HG03558 (cell line): Measurements from ENCODE around the gene FGD2.
"Not testable (repeated sequence)": the region's sequence is repeated elsewhere in the genome, so short reads cannot be mapped to it uniquely, and the experiment has no call there.

Experiments
- ATAC-seq: cut with Tn5 transposase; IDR thresholded peaks from one replicate; pipeline ENCODE4 v1.9.1; 2021; ENCODE audit warnings: moderate number of reproducible peaks; ENCODE audit not compliant: unreplicated experiment; ENCODE audit errors: extremely low read depth

Gene FGD2

DNA sequence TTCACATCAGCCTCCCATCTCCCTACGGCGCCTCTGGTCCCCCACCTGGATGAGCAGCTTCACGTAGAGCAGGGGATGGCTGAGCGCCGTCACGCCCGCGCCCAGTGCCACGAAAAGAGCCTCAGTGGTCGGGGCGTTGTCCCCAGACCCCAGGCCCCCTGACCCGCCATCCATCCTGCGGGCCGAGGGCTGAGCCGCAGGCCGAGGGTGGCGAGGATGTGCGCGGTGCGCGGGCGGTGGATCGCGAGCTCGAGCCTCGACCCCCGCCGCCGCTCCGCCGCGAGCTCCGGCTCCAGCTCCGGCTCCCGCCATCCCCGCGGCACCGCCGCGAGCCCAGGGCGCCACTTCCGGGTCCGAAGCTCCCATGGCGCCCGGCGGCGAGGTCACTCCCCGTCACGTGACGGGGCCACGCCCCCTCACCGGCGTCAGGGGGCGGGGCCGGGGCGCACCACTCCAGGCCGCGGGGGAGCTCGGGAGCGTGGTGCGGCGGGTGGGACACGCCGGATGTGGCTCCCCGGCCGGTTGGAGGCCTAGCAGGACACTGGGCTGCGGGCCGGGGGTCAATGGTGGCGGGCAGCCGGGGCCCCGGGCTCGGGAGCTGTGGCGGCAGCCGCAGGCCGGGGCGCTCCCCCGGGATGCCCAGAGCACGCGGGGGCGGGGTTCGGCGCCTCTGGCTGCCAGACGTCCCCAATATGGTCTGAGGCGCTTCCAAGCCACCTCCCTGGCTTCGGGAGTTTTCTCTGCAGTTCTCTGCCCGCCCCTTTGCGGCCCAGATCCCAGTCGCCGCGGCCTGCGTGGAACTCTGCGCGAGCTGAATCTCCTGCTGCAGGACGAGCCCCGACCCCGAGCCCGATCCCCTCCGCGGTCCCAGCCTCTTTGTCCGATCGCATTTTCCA lies 19.4 kb upstream of the FGD2 start, which contains the start of gene MTCH1:
Gene MTCH1 (minus strand): TSS at position 389 of the 896 bp plus-strand sequence. CDS start 23 bp downstream, at position 366.
- ATAC-seq = peak; percentile 40

- no peak for ATAC-seq
Measured at GRCh38 chr6:36986704-36987047, 18.8 kb upstream of the FGD2 start.

DNA sequence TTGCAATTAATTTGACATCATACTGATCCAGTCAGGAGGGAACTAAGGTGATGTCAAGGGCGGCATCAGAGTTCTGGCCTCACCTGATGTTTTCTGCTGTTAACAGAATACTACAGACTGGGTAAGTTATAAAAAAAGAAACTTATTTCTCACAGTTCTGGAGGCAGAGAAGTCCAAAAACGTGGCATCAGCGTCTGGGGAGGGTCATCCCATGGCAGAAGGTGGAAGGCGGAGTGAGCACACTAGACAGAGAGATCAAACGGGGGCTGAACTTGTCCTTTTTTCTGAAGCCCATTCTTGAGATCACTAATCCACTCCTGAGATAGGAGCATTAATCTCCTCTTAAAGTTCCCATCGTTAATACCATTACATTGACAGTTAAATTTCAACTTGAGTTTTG lies 16.2 kb upstream of the FGD2 start:
- ATAC-seq = no peak

DNA sequence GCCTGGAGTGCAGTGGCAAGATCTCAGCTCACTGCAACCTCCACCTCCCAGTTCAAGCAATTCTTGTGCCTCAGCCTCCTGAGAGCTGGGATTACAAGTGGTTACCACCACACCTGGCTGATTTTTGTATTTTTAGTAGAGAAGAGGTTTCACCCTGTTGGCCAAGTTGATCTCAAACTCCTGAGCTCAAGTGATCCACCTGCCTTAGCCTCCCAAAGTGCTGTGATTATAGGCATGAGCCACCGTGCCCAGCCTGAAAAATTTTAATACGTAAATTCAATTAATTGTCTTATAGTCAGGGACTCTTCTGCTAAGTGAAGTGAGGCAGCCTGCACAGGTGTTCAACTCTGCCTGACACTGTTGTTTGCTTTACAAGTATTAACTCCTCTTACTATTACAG lies 15.1 kb upstream of the FGD2 start:
- ATAC-seq = not testable (repeated sequence)

GRCh38 chr6:36997811-36998722 lies 7.4 kb upstream of the FGD2 start:
- ATAC-seq = no peak

DNA sequence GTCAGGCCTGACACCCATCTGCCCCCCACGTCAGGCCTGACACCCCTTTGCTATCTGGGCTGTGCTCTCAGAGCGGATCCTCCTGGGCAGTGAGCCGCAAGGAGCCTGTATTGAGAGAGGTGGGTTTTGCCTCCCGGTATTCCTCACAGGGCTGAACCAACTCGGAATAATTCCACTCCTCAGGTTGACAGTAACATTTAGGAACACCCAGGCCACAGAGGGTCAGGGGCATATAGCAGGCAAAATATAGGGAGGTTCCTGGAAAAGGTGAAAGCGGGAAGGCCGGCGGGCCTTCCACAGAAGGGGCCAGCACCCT lies 6.8 kb upstream of the FGD2 start:
- no peak for ATAC-seq

GRCh38 chr6:36999061-36999750 lies 6.2 kb upstream of the FGD2 start:
- no peak for ATAC-seq

GRCh38 chr6:36999751-37000125 lies 5.7 kb upstream of the FGD2 start:
- no peak for ATAC-seq

DNA sequence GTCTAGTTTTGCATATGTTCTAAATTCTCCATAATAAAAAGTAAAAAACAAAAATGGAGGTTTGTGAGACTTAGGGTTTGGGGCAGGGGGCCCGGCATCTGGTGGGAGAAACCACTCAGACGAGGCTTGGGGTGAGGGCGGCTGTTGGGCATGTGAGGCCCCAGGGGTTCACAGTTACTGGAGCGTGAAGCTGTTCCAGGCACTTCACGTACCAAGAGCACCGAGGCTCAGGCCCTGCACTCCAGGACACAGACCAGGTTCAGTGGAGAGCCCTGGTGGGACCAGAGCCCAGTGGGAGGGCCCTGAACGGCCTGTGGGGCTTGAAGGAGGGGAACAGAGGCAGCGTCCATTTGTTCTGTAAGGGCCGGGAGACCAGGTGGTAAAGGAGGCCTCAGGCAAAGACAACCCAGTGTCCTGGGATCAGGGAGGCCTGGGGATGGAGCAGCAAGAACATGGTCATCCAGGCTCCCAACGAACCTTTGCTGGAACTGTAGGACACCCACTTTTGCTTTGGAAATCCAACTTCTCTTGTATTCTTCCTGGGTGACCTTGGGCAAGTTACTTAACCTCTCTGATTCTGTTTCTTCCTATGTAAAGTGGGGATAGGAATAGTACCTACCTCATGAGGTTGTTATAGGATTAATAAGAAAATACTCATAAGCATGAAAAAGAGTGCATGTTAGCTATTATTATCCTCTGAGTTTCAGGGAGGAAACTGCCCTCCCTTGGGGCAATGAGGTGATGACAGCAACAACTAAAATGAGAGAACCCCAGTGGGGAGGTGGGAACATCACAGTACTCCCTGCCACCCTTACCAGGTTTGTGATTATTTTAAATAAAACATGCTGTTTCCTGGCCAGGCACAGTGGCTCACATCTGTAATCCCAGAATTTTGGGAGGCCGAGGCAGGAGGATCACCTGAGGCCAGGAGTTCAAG lies 1.1 kb upstream of the FGD2 start:
- ATAC-seq = no peak

- no peak for ATAC-seq
Measured at GRCh38 chr6:37005827-37006567, 542 bp downstream of the FGD2 start.

DNA sequence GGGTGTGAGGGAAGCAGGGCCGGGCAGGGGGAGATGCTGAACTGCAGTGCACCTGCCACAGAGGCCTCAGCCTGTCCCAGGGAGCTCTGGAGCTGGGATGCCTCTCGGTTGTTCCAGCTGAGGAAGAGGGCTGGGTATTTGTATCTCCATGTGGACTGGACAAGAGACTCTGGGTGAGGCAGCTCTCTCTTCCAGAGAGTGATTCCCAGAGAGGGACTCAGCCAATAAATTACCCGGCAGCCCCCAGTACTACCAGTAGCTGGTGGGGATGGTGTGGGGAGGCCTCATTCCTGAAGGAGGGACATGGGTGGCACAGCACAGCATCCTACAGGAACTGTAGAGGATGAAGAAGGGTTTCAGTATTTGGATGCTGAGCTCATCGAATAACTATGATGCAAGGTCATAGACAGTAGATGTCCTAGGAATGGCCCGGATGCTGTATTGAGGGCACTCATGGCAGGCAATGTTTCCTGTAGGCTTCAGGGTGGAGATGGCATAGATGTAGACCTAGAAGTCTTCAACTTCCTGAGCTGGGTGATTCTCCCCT lies 1.4 kb downstream of the FGD2 start:
- ATAC-seq = no peak

DNA sequence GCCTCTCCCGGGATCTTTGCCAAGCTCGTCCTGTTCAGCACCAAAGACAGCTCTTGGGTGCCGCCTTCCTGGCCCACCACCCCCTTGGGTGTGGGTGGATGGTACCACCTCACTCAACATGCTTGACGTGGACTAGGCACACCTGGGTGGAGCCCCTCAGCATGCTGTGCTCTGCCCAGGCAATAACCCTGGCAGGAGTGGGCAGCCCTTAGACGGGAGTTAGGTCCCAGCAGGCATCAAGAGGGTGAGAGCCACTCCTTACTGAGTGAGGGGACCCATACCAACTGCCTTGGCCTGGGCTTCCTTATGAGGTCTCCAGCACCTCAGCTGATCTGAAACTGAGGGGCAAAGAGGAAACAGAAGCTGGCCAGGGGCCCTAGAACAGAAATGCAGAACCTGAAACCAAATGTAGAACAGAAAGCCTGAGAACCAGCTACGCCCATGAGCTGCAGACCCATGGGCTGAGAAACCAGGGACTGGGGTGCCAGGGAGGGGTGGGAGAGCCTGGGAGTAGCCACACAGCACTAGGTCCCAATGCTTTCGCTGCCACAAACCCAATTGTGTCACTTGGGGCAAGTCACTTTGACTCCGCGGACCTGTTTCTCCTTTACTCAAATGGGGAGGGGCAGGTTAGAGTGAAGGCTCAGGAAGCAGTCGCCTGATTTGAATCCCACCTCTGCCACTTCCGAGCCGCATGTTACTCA lies 2.0 kb downstream of the FGD2 start:
- no peak for ATAC-seq

DNA sequence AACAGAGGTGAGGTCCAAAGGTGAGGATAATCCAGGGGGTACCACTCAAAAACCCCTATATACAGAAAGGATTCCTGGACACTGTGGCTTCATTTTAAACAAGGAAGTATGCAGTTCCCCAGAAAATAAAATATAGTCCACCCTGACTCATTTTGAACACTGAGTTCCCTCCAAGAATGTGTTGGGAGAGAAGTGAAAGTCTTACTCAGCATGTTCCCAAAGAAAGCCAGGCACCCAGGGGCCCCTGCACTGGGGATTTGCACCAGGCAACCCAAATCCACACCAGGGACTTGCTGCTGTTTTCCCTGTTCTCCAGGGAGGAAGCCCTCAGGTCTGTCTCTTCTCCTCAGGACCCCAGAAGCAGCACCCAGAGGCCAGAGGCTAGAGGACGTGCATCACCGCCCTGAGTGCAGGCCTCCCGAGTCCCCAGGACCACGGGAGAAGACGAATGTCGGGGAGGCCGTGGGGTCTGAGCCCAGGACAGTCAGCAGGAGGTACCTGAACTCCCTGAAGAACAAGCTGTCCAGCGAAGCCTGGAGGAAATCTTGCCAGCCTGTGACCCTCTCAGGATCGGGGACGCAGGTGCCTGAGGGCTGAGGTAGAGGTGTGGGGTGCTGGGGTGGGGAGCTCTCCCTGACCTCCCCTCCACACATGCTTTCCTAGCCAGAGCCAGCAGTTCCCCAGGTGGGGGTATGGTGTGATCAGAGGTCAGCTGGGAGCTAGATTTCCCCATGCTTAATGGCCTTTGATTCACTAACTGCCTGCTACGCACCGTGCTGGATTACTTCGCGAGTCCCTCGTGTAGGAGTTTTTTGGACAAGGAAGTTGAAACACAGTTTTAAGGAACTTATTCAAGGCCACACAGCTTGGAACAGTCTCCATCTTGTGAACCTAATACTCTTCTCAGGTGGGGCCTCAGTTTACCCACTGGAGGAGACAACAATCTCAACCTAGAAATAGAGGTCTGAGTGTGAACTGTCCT lies 3.3 kb downstream of the FGD2 start:
- no peak for ATAC-seq

DNA sequence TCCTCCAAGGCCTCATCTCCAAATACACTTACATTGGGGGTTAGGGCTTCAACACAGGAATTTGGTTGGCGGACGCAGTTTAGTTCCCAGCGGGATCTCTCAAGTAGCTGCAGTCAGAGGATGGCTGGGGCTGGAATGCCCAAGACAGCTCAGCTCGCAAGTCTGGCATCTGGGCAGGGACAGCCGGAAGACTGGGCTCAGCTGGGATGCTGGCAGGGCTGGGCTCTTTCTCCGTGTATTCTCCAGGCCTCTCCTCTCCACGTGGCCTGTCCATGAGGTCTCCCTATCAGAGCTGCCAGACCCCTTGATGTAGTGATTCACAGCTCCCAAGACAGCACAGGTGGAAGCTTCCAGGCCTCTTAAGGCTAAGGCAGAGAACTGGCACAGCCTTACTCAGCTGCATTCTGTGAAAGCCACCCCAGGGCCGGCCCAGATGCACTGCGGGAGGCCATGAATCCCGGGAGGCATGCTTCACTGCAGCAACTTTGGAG lies 5.0 kb downstream of the FGD2 start:
- ATAC-seq = no peak

- ATAC-seq = no peak
Measured at GRCh38 chr6:37011656-37012378, 6.4 kb downstream of the FGD2 start.
